ENCODE measurements around the gene TRAF7. TPM values are rescaled to one million over a fixed set of nuclear protein-coding genes. Genes with fewer than 3 reads are reported as not detected.

Gene TRAF7
- total and polyA plus RNA-seq, 2 of the 13 experiments (the other 11 are each of a cell fraction or from before 2014, with no cell fraction given), result 47.9 to 65.6 TPM

GRCh38 chr16:2152695-2153506 lies 2.7 kb upstream of the TRAF7 start (continued):
- TF ChIP-seq NR2F1 (CRISPR knock-in tag; IDR thresholded peaks at IDR 0.05) (0 out of 4 replicates have a peak, but pooled peaks of 1 of the 2 experiments have one; percentile 9), ZNF136 (CRISPR knock-in tag; IDR thresholded peaks at IDR 0.05; ENCODE audit: low read depth) (peak; percentile 4; the same call in 1 of the 2 replicates), ZNF280D (CRISPR knock-in tag; IDR thresholded peaks at IDR 0.05) (0 out of 2 replicates have a peak, but pooled peaks have one; percentile 43), ZNF160 (CRISPR knock-in tag; IDR thresholded peaks at IDR 0.05) (peak; percentile 24; the same call in 1 of the 2 replicates), BCL6 (CRISPR knock-in tag; IDR thresholded peaks at IDR 0.05) (peak; percentile 46; the same call in 1 of the 2 replicates), NFYB (CRISPR knock-in tag; IDR thresholded peaks at IDR 0.05) (no peak), ZNF772 (CRISPR knock-in tag; IDR thresholded peaks at IDR 0.05) (peak; percentile 37; the same call in 1 of the 2 replicates), AHR (CRISPR knock-in tag; IDR thresholded peaks at IDR 0.05) (0 out of 2 replicates have a peak, but pooled peaks have one; percentile 15), KLF12 (CRISPR knock-in tag; IDR thresholded peaks at IDR 0.05; ENCODE audit: borderline replicate concordance) (0 out of 2 replicates have a peak, but pooled peaks have one; percentile 8), SP1 (IDR thresholded peaks at IDR 0.05) (no peak), SP1 (CRISPR knock-in tag; IDR thresholded peaks at IDR 0.05) (0 out of 2 replicates have a peak, but pooled peaks have one; percentile 10), ZNF383 (CRISPR knock-in tag; IDR thresholded peaks at IDR 0.05; ENCODE audit: borderline replicate concordance) (0 out of 2 replicates have a peak, but pooled peaks have one; percentile 65), KLF13 (CRISPR knock-in tag; IDR thresholded peaks at IDR 0.05) (0 out of 2 replicates have a peak, but pooled peaks have one; percentile 28), PAXIP1 (CRISPR knock-in tag; conservative IDR thresholded peaks at IDR 0.05) (0 out of 2 replicates have a peak, but pooled peaks have one; percentile 22), NONO (IDR thresholded peaks at IDR 0.05) (no peak), NONO (CRISPR knock-in tag; conservative IDR thresholded peaks at IDR 0.05) (peak; percentile 62; the same call in 1 of the 2 replicates), RBM22 (optimal IDR thresholded peaks at IDR 0.05; ENCODE audit: low read length) (peak; percentile 91), ZNF768 (CRISPR knock-in tag; IDR thresholded peaks at IDR 0.05) (peak; percentile 39; the same call in 1 of the 2 replicates), ZNF564 (CRISPR knock-in tag; IDR thresholded peaks at IDR 0.05) (peak; percentile 64; the same call in 1 of the 2 replicates), ZSCAN31 (CRISPR knock-in tag; IDR thresholded peaks at IDR 0.05; ENCODE audit: low read depth) (no peak), GATA4 (IDR thresholded peaks at IDR 0.05; ENCODE audit: borderline replicate concordance, low read depth) (no peak)
- TF ChIP-seq, protein P1, sequence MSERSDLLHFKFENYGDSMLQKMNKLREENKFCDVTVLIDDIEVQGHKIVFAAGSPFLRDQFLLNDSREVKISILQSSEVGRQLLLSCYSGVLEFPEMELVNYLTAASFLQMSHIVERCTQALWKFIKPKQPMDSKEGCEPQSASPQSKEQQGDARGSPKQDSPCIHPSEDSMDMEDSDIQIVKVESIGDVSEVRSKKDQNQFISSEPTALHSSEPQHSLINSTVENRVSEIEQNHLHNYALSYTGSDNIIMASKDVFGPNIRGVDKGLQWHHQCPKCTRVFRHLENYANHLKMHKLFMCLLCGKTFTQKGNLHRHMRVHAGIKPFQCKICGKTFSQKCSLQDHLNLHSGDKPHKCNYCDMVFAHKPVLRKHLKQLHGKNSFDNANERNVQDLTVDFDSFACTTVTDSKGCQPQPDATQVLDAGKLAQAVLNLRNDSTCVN (CRISPR knock-in tag; IDR thresholded peaks at IDR 0.05; ENCODE audit: borderline replicate concordance), result 0 out of 2 replicates have a peak, but pooled peaks have one; percentile 24
